IMR-90 (cell line): Measurements from ENCODE around the gene MMP12. TPM values are rescaled to one million over a fixed set of nuclear protein-coding genes. Genes with fewer than 3 reads are reported as not detected.

Experiments
- ATAC-seq: fragments of 200-7000 bp; cut with Tn5 transposase; 2 replicates; pipeline ENCODE4 v1.9.1; 2020; ENCODE audit warnings: low read depth, mild to moderate bottlenecking, moderate library complexity
- BruUV-seq: library from RNA; stranded (reverse); fragments of 400-500 nt; replicated peaks from 2 replicates; lab custom pipeline; 2021; lab: Mats Ljungman, UMichigan
- CTCF ChIA-PET: fragments of 300-600 bp; formaldehyde crosslinking; extraction: SDS; loops from one replicate; lab custom pipeline; 2021; ENCODE audit warnings: antibody characterized with exemption; lab: Yijun Ruan, JAX
- POLR2A ChIA-PET: fragments of 300-600 bp; sonication (Branson Sonifier 250); formaldehyde crosslinking; loops from one replicate; lab custom pipeline; 2022; ENCODE audit warnings: antibody characterized with exemption; ENCODE audit not compliant: unreplicated experiment; lab: Charles Lee
- DNase-seq: peaks from one replicate; pipeline ENCODE4 v3.0.0; 2013
- H2AFZ ChIP-seq: replicated peaks from 2 replicates; pipeline ENCODE3; 2013; ENCODE audit warnings: low read length, mild to moderate bottlenecking; ENCODE audit not compliant: poor library complexity
- H2AK5ac ChIP-seq: 2 replicates; pipeline ENCODE4 v1.6.1; 2013; ENCODE audit warnings: low read depth, low read length, inconsistent platforms
- H2AK9ac ChIP-seq: replicated peaks from 2 replicates; pipeline ENCODE3; 2013; ENCODE audit warnings: mild to moderate bottlenecking, low read depth, low read length, moderate library complexity; ENCODE audit not compliant: poor library complexity
- H2BK120ac ChIP-seq: 2 replicates; pipeline ENCODE4 v1.6.1; 2013; ENCODE audit warnings: low read depth, low read length, inconsistent platforms
- H2BK15ac ChIP-seq: 3 replicates; pipeline ENCODE4 v1.6.1; 2013; ENCODE audit warnings: low read depth, low read length, inconsistent platforms
- H2BK20ac ChIP-seq: 2 replicates; pipeline ENCODE4 v1.6.1; 2013; ENCODE audit warnings: low read depth, mild to moderate bottlenecking, inconsistent platforms, low read length, moderate library complexity
- H2BK5ac ChIP-seq: 2 replicates; pipeline ENCODE4 v1.6.1; 2013; ENCODE audit warnings: mild to moderate bottlenecking, low read depth, low read length, inconsistent platforms; ENCODE audit not compliant: poor library complexity, severe bottlenecking
- H3K14ac ChIP-seq: replicated peaks from 2 replicates; pipeline ENCODE4 v1.6.1; 2013; ENCODE audit warnings: low read depth, low read length, inconsistent platforms
- H3K18ac ChIP-seq: 2 replicates; pipeline ENCODE4 v1.6.1; 2013; ENCODE audit warnings: low read depth, low read length, control low read depth
- H3K23ac ChIP-seq: 2 replicates; pipeline ENCODE4 v1.6.1; 2013; ENCODE audit warnings: low read depth, low read length, inconsistent platforms
- H3K27ac ChIP-seq: 2 replicates; pipeline ENCODE4 v1.5.1; 2013; ENCODE audit warnings: mild to moderate bottlenecking, control low read depth, low read length; ENCODE audit not compliant: insufficient read depth
- H3K27me3 ChIP-seq: 2 replicates; pipeline ENCODE4 v1.6.1; 2013; ENCODE audit warnings: low read length; ENCODE audit not compliant: control insufficient read depth, insufficient read depth
- H3K36me3 ChIP-seq: 2 replicates; pipeline ENCODE4 v1.6.1; 2013; ENCODE audit warnings: low read length, mixed read lengths; ENCODE audit not compliant: control insufficient read depth, insufficient read depth
- H3K4ac ChIP-seq: 2 replicates; pipeline ENCODE4 v1.6.1; 2013; ENCODE audit warnings: low read depth, low read length, inconsistent platforms
- H3K4me1 ChIP-seq: 2 replicates; pipeline ENCODE4 v1.6.1; 2013; ENCODE audit warnings: low read length, mixed read lengths; ENCODE audit not compliant: control insufficient read depth, insufficient read depth
- H3K4me2 ChIP-seq: 2 replicates; pipeline ENCODE4 v1.6.1; 2013; ENCODE audit warnings: low read depth, mild to moderate bottlenecking, control low read depth, low read length, moderate library complexity
- H3K4me3 ChIP-seq: 2 replicates; pipeline ENCODE4 v1.5.1; 2013; ENCODE audit warnings: low read depth, mild to moderate bottlenecking, control low read depth, low read length, moderate library complexity; ENCODE audit not compliant: insufficient read depth
- H3K56ac ChIP-seq: 2 replicates; pipeline ENCODE4 v1.6.1; 2013; ENCODE audit warnings: low read length, inconsistent platforms; ENCODE audit not compliant: insufficient read depth; ENCODE audit errors: extremely low read depth
- H3K79me1 ChIP-seq, 2 experiments: 2 replicates each; pipeline ENCODE4 v1.6.1; 2013; ENCODE audit warnings: low read length in 2 of 2, inconsistent platforms in 1 of 2, low read depth in 1 of 2
- H3K9ac ChIP-seq: 2 replicates; pipeline ENCODE4 v1.6.1; 2013; ENCODE audit warnings: low read depth, low read length, control low read depth
- H3K9me1 ChIP-seq: 2 replicates; pipeline ENCODE4 v1.6.1; 2013; ENCODE audit warnings: low read length, inconsistent platforms; ENCODE audit not compliant: insufficient read depth
- H3K9me3 ChIP-seq: 2 replicates; pipeline ENCODE4 v1.6.1; 2013; ENCODE audit warnings: low read length; ENCODE audit not compliant: control insufficient read depth, insufficient read depth
- H4K20me1 ChIP-seq: 2 replicates; pipeline ENCODE4 v1.6.1; 2013; ENCODE audit warnings: low read length, inconsistent platforms; ENCODE audit not compliant: insufficient read depth
- H4K5ac ChIP-seq: 2 replicates; pipeline ENCODE4 v1.6.1; 2013; ENCODE audit warnings: mild to moderate bottlenecking, low read depth, low read length, control low read depth
- H4K8ac ChIP-seq, 2 experiments: 2 replicates each; pipeline ENCODE4 v1.6.1; 2013; ENCODE audit warnings: low read depth in 2 of 2, low read length in 2 of 2, control low read depth in 1 of 2, inconsistent platforms in 1 of 2
- H4K91ac ChIP-seq: 2 replicates; pipeline ENCODE4 v1.6.1; 2013; ENCODE audit warnings: low read depth, low read length, inconsistent platforms; ENCODE audit not compliant: insufficient read depth
- MAFK ChIP-seq: IDR thresholded peaks from 2 replicates; pipeline ENCODE4 v1.6.1; 2012; ENCODE audit warnings: low read depth, low read length, improper control_type of control experiment
- MXI1 ChIP-seq: IDR thresholded peaks from 2 replicates; pipeline ENCODE4 v1.6.1; 2012; ENCODE audit warnings: low read depth, mild to moderate bottlenecking, low read length, moderate library complexity, borderline replicate concordance
- NFE2L2 ChIP-seq: fragments of 150-350 bp; IDR thresholded peaks from 2 replicates; pipeline ENCODE4 v1.6.1; 2016; ENCODE audit warnings: low read depth, mild to moderate bottlenecking, low read length
- RFX5 ChIP-seq: IDR thresholded peaks from 2 replicates; pipeline ENCODE4 v1.8.0; 2012; ENCODE audit warnings: low read depth, mild to moderate bottlenecking, low read length, moderate library complexity
- WGBS, 2 experiments: methylation state at CpG; one replicate each; pipeline versions ENCODE4 v1.1.5 to v1.1.7; 2013; ENCODE audit warnings: missing lambda C conversion rate in 2 of 2; ENCODE audit not compliant: insufficient read length in 1 of 2; ENCODE audit errors: extremely low coverage in 2 of 2; 5-methylcytosine and 5-hydroxymethylcytosine counted together
- dilution Hi-C: fragments of 300-500 bp; cut with HindIII; formaldehyde crosslinking; loops from one replicate; pipeline ENCODE4 v1.14.3; 2018; ENCODE audit warnings: low sequenced_read_pairs; ENCODE audit not compliant: unreplicated experiment
- in situ Hi-C: fragments of 300-500 bp; cut with MboI; formaldehyde crosslinking; loops from 3 replicates; pipeline ENCODE4 v1.14.3; 2019; ENCODE audit warnings: low sequenced_read_pairs, inconsistent platforms, mixed read lengths
- intact Hi-C: fragments of 100-400 bp; cut with micrococcal nuclease; formaldehyde crosslinking; loops from 2 replicates; pipeline ENCODE4 v1.10.0; 2022
- polyA plus RNA-seq, 3 experiments: library from polyadenylated mRNA; depleted of rRNA; stranded (reverse); fragments of >200 nt; gene quantifications; 2 replicates each; pipeline ENCODE4 v1.2.3, GENCODE V29; 2012; ENCODE audit warnings: low replicate concordance in 1 of 3
- total RNA-seq: library from RNA; depleted of rRNA; stranded (reverse); fragments of >200 nt; gene quantifications from 2 replicates; pipeline ENCODE4 v1.2.3, GENCODE V29; 2012
- TF ChIP-seq, protein P1 (sequence below): conservative IDR thresholded peaks from 2 replicates; pipeline ENCODE4 v1.5.1; 2012; ENCODE audit warnings: mild to moderate bottlenecking, low read depth, low read length, improper control_type of control experiment

MMP12 gene
- total and polyA plus RNA-seq, 2 of the 4 experiments (the other 2 are of a cell fraction) = not detected

DNA sequence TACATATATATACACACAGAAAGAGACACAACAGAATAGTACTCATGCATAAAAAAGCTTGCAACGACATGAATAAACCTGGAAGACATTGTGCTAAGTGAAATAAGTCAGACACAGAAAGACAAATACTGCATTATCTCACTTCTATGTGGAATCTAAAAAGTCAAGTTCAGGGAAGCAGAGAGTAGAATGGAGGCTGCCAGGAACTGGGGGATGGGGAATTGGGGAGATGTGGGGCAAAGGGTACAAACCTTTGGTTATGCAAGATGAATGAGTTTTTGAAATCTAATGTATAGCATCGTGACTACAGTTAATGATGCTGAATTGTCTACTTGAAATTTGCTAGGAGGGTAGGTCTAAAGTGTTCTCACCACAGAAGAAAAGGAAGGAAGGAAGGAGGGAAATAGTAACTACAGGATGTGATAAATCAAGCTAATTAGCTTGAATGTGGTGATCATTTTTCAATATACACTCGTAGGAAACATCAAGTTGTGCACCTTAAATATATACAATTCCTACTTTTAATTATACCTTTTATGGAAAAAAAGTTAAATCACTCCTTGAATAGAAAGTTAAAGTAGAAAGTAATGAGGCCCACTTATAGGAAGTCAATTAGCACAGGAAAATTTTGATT, 46.9 kb upstream of the MMP12 start:
- BruUV-seq = no TSS peak
- in situ Hi-C loops = no loop called here

More for the DNA sequence above, 46.9 kb upstream of the MMP12 start:
- dilution Hi-C loops (no loop called here), intact Hi-C loops (no loop called here)
- Histone ChIP-seq H4K20me1 (no peaks in the 10 kb centered on the region), H2BK5ac (no peak overlapping the region), H2AFZ (no peak overlapping the region), H4K91ac (no peak overlapping the region), H2AK9ac (no peak overlapping the region), H2BK20ac (no peak overlapping the region), H4K8ac (no peak overlapping the region), H3K23ac (no peak overlapping the region), H3K18ac (no peak overlapping the region), H3K4me3 (no peak overlapping the region), H2BK15ac (no peak overlapping the region), H4K5ac (no peak overlapping the region), H3K9me1 (no peaks in the 10 kb centered on the region), H3K79me1 (no peaks in the 10 kb centered on the region), H3K56ac (no peak overlapping the region), H3K27me3 (peaks cover 5% of the 10 kb centered on the region), H3K14ac (no peak overlapping the region), H3K4me2 (no peak overlapping the region), H2AK5ac (no peak overlapping the region), H3K9me3 (no peaks in the 10 kb centered on the region), H3K4ac (no peak overlapping the region), H3K9ac (no peak overlapping the region), H3K36me3 (no peaks in the 10 kb centered on the region), H3K4me1 (no peaks in the 10 kb centered on the region), H2BK120ac (no peak overlapping the region), H3K27ac (no peak overlapping the region)
- ChIA-PET POLR2A (no interaction called here), CTCF (no interaction called here)
- TF ChIP-seq NFE2L2 (no peak), MXI1 (no peak), RFX5 (no peak), MAFK (no peak)
- TF ChIP-seq, protein P1, sequence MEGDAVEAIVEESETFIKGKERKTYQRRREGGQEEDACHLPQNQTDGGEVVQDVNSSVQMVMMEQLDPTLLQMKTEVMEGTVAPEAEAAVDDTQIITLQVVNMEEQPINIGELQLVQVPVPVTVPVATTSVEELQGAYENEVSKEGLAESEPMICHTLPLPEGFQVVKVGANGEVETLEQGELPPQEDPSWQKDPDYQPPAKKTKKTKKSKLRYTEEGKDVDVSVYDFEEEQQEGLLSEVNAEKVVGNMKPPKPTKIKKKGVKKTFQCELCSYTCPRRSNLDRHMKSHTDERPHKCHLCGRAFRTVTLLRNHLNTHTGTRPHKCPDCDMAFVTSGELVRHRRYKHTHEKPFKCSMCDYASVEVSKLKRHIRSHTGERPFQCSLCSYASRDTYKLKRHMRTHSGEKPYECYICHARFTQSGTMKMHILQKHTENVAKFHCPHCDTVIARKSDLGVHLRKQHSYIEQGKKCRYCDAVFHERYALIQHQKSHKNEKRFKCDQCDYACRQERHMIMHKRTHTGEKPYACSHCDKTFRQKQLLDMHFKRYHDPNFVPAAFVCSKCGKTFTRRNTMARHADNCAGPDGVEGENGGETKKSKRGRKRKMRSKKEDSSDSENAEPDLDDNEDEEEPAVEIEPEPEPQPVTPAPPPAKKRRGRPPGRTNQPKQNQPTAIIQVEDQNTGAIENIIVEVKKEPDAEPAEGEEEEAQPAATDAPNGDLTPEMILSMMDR = no peak
- DNase-seq (no peak), ATAC-seq (no peak)
- no CpG with 5 or more reads among the region's 3 CpGs for WGBS, 2 experiments
